IMR-90 (cell line): ENCODE data around the gene GNPTG.

Experiments
- CTCF ChIP-seq: conservative IDR thresholded peaks from 2 replicates; pipeline ENCODE4 v1.5.1; 2012; ENCODE audit warnings: mild to moderate bottlenecking, low read depth, low read length, improper control_type of control experiment
- FOS ChIP-seq: fragments of 150-350 bp; IDR thresholded peaks from 2 replicates; pipeline ENCODE4 v1.6.1; 2016; ENCODE audit warnings: low read depth, low read length

DNA sequence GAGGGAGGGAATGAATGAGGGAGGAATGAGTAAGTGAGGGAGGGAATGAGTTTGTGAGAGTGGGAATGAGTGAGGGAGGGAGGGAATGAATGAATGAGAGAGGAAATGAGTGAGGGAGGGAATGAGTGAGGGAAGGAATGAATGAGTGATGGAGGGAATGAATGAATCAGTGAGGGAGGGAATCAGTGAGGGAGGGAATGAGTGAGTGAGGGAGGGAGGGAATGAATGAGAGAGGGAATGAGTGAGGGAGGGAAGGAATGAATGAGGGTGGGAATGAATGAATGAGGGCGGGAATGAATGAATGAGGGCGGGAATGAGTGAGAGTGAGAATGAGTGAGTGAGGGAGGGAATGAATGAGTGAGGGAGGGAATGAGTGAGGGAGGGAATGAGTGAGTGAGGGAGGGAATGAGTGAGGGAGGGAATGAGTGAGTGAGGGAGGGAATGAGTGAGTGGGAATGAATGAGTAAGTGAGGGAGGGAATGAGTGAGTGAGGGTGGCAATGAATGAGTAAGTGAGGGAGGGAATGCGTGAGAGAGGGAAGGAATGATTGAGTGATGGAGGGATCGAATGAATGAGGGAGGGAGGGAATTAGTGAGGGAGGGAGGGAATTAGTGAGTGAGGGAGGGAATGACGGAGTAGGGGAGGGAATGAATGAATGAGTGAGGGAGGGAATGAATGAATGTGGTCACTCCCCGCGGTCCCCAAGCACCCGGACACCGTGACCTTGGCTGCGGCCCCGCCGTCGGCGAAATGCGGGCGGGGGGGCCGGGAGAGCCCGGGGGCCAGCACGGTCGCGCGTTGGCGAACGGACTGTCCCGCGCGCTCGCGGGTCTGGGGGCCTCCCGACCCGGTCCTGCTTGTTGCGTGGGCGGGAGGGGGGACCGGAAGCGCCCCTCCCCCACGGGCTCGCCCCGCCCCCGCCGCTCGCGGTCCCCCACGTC is 43.4 kb upstream of the GNPTG start:
- no peak for TF ChIP-seq CTCF
- no peak for TF ChIP-seq FOS
